Activated naive CD4-positive, alpha-beta T cell treated with anti-CD3 and anti-CD28 coated beads for 36 hours (primary cell): Measurements from ENCODE around the gene CARNS1. TPM values are rescaled to one million over a fixed set of nuclear protein-coding genes. Genes with fewer than 3 reads are reported as not detected.

Experiments
- CTCF ChIA-PET: fragments of 350-600 bp; sonication (Branson Sonifier 250); formaldehyde crosslinking; loops from one replicate; lab custom pipeline; 2021; ENCODE audit warnings: antibody characterized with exemption; lab: Charles Lee
- DNase-seq: peaks from one replicate; pipeline ENCODE4 v3.0.0-alpha.2; 2020
- H3K27ac Mint-ChIP-seq: one replicate; pipeline ENCODE4 v1.8.0; 2021; ENCODE audit warnings: mild to moderate bottlenecking, mixed read lengths
- H3K27me3 Mint-ChIP-seq: one replicate; pipeline ENCODE4 v1.8.0; 2021; ENCODE audit warnings: low read depth, mixed read lengths
- H3K36me3 Mint-ChIP-seq: one replicate; pipeline ENCODE4 v1.8.0; 2021; ENCODE audit warnings: low read depth, mixed read lengths
- H3K4me1 Mint-ChIP-seq: one replicate; pipeline ENCODE4 v1.8.0; 2021; ENCODE audit warnings: low read depth, mixed read lengths
- H3K4me3 Mint-ChIP-seq: one replicate; pipeline ENCODE4 v1.8.0; 2021; ENCODE audit warnings: mild to moderate bottlenecking, moderate library complexity, mixed read lengths
- H3K9me3 Mint-ChIP-seq: one replicate; pipeline ENCODE4 v1.8.0; 2021; ENCODE audit warnings: mixed read lengths
- intact Hi-C: fragments of 100-400 bp; cut with micrococcal nuclease; formaldehyde crosslinking; loops from one replicate; pipeline ENCODE4 v1.15.1; 2023
- total RNA-seq, 2 experiments: library from RNA; stranded (reverse); gene quantifications; one replicate each; pipeline ENCODE4 v1.2.3, GENCODE V29; 2021

Gene CARNS1
- total RNA-seq, 2 experiments from 2014 or later = 0.91 to 2.0 TPM

DNA sequence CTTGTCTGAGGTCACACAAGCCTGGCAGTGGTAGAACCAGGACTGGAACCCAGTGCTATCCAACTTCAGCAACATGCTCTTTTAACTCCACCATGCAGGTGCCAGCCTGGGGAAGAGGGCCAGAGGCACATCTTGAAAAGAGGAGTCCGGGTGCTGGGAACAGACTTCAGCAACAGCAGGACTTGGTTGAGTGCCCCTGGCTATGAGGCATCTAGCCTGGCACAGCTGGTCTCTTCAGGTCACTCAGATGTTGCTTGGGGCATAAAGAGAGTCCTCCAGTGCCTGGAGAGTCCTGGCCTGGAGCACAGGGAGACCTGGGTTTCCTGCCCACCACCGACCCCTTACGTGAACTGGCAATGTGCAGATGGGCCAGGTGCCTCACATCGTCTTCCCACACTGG, 36.9 kb upstream of the CARNS1 start:
- no peaks in the 10 kb centered on the region for H3K36me3 Mint-ChIP-seq

DNA sequence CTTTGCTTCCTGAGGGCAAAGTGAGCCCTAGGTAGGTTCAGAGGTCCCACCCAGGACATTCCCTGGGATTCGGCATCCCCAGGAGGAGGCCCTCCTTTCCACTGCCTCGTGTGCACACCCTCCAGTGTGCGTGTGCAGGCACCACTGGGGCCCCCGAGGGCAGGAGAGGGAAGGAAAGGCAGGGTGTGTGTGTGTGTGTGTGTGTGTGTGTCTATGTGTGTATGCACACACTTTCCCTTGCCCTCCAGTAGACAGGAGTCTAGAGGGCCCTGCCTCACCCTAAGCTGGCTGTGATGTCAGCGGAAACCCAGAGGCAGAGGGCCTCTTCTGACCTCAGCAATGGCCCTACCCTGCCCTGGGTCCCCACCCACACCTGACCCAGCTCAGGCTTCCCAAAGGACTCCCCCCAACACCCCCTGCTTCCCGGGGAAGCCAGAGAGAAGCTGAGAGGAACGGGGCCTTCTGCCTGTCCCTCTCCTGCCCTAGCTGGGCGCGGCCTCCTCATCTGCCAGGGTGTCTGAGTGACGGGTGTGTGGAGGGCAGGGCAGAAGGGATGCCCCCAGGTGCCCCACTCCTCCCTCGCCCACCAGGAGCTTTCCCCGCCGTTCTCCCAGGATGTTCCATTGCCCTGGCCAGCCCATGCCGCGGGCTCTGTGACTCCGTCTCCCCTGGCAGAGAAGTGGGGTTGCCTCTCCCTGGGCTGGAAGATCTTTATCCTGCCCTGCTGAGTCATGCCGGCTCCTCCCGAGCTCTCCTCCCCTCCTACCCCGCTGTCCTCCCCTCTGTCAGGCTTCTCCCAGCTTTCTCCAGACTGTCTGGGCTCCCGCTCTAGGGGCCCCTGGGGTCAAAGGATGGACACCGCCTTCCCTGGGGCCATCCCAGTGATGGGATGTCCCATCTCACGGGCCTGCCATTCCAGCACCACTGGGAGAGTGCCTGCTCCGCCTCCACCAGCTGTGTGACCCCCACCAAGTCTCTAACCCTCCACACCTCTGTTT, 36.1 kb upstream of the CARNS1 start:
- intact Hi-C loops = no loop called here
- Mint-ChIP-seq H3K9me3 (no peaks in the 10 kb centered on the region), H3K27ac (no peak overlapping the region)

More for the DNA sequence above, 36.9 kb upstream of the CARNS1 start:
- CTCF ChIA-PET = interaction anchor here (0.8 to 19.4 kb wide), 5 partner anchors 9 to 35 kb away, joined by 3 to 636 read pairs (median 3); partner anchors contain the start of gene POLD4
- Mint-ChIP-seq H3K27ac (no peak overlapping the region), H3K27me3 (peaks cover 17% of the 10 kb centered on the region), H3K4me3 (no peak overlapping the region), H3K9me3 (no peaks in the 10 kb centered on the region), H3K4me1 (peaks cover 15% of the 10 kb centered on the region)
- no peak for DNase-seq
- intact Hi-C loops = no loop called here

DNA sequence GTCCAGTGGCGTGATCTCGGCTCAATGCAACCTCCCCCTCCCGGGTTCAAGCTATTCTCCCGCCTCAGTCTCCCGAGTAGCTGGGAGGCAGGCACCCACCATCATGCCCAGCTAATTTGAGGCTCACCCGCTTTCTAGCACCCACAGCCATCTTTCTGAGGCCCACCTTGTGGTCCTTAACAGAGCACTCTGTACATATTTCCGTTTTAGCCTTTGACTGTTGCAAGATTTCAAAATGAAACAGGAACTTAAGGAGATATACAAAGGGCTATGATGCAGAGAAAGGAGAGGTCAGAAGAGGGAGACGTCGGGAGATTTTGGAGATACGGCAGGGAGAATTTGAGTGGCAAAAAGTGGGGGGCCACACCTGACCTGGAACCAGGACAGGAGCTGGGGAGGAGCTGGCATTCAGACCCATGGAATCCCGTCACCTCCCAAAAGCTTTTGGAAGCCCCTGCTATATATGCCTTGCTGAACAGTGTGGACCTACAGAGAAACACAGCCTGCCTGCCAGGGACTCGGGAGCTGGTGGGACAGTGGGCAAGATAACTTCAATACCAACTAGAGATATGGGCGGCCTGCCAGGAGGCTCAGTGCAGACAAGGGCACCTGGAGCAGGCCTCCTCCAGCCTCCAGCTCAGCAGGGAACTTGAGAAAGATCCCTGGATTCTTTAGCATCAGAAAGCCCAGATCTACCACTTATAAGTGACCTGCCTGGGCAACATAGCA, 34.1 kb upstream of the CARNS1 start:
- Mint-ChIP-seq H3K27ac (no peak overlapping the region), H3K4me3 (no peak overlapping the region), H3K36me3 (no peaks in the 10 kb centered on the region), H3K27me3 (peaks cover 5% of the 10 kb centered on the region), H3K4me1 (peaks cover 2% of the 10 kb centered on the region), H3K9me3 (no peaks in the 10 kb centered on the region)
- CTCF ChIA-PET = interaction anchor here (0.6 to 19.4 kb wide), 26 partner anchors 8 to 324 kb away, joined by 3 to 636 read pairs (median 4); partner anchors contain the start of genes CLCF1, POLD4, PPP1CA and RAD9A
- intact Hi-C loops = no loop called here
- no peak for DNase-seq

More for the DNA sequence above, 36.1 kb upstream of the CARNS1 start:
- Mint-ChIP-seq H3K36me3 (no peaks in the 10 kb centered on the region), H3K4me3 (no peak overlapping the region), H3K4me1 (peaks cover 10% of the 10 kb centered on the region), H3K27me3 (peaks cover 11% of the 10 kb centered on the region)
- no peak for DNase-seq
- CTCF ChIA-PET = interaction anchor here (0.6 to 19.4 kb wide), 7 partner anchors 8 to 304 kb away, joined by 3 to 636 read pairs (median 6); partner anchors contain the start of genes CLCF1 and POLD4

DNA sequence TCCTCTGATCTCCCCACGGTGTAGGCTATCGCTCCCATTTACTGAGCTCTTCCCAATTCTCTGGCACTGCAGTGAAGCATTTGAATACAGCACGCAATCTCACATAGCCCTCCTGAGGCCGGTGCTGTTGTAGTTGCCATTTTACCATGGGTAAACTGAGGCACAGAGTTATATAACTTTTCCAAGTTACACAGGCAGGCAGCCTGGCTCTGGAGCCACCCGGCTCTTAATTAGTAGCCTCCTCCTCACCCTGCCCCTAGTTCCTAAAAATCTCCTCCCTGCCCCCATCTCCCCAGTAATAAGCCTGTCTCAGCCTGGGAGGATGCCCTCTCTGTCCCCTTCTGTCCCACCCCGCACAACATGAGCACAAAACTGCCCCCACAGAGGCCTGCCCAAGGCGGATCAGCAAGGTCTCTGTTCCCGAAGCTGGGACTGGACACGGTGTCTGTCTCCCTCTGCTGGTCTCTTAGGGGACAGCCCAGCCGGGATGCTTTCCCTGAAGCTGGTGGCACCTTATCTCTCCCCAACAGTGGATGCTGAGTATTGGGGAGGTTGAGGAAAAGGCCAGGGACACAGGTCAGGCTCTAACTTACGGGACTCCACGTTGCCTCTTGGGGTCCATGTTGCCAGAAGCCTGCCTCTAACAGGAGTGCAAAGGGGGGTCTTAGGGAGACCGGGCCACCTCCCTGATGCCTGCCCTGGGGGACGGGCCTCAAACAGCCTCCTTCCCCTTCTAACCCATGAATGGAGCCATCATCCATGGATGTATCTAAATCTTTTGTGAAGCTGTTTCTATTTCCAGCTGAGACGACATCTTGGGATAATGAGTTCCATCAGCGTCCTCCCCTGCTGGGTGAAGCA, 33.0 kb upstream of the CARNS1 start:
- no peak overlapping the region for H3K27ac Mint-ChIP-seq
- peak; percentile 92 for DNase-seq
- H3K4me3 Mint-ChIP-seq = no peak overlapping the region
- intact Hi-C loops = loop anchor here (1.0 to 2.0 kb wide), 6 partner anchors 25 to 302 kb away; no protein-coding TSS in a partner anchor
- H3K27me3 Mint-ChIP-seq = peaks cover 2% of the 10 kb centered on the region
- H3K4me1 Mint-ChIP-seq = peaks cover 2% of the 10 kb centered on the region
- no peaks in the 10 kb centered on the region for H3K36me3 Mint-ChIP-seq
- no peaks in the 10 kb centered on the region for H3K9me3 Mint-ChIP-seq
- CTCF ChIA-PET = interaction anchor here (0.6 to 19.4 kb wide), 29 partner anchors 8 to 325 kb away, joined by 3 to 636 read pairs (median 4); partner anchors contain the start of genes AIP, CLCF1, POLD4 and PPP1CA

DNA sequence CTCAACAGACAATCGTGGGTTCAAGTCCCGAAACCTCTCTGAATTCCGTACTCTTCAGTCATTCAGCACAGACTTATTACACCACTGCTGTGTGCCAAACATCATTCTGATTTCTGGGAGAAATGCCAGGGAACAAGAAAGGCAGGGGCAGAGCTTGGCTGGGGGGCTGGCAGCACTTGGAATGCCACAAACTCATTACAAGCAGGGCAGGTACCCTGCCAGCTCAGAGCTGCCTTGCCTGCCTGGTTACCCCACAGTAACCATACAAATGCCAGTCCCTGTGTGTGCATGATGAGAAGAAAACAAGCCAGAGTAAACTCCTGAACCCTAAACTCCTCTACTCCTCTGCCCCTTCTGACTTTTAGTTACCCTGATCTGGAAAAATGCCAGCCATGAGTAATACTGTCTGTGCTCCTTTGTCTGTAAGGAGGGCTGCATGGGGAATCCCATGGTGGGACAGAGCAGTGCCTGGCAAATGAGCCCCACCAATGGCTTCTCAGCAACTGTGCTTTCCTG, 30.6 kb upstream of the CARNS1 start:
- no peaks in the 10 kb centered on the region for H3K9me3 Mint-ChIP-seq
- no peak for DNase-seq
- H3K36me3 Mint-ChIP-seq = no peaks in the 10 kb centered on the region
- H3K4me1 Mint-ChIP-seq = peaks cover 7% of the 10 kb centered on the region
- CTCF ChIA-PET = interaction anchor here (1.2 to 19.4 kb wide), 2 partner anchors 28 to 94 kb away, joined by 3 to 636 read pairs; partner anchors contain the start of gene POLD4
- H3K27me3 Mint-ChIP-seq = peaks cover 2% of the 10 kb centered on the region
- H3K27ac Mint-ChIP-seq = no peak overlapping the region
- intact Hi-C loops = no loop called here
- no peak overlapping the region for H3K4me3 Mint-ChIP-seq

DNA sequence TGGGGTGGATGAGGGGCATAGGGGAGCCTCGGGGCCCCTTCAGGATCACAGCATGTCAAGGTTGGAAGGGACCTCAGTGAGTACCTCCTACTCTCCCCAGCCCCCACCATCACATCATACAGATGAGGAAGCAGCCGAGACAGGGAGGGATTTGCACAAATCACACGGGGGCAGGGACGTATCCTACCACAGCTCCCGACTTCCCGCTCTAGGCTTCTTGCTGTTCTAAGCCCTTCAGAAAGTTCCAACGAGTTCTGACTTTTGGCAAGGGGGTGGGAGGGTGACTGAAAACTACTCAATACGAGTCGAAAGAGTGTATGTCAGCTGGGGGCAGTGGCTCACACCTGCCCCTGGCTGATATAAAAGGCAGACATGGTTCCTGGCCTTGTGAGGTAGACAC, 28.4 kb upstream of the CARNS1 start:
- Mint-ChIP-seq H3K27ac (no peak overlapping the region), H3K36me3 (no peaks in the 10 kb centered on the region), H3K9me3 (no peaks in the 10 kb centered on the region), H3K4me1 (peaks cover 12% of the 10 kb centered on the region), H3K4me3 (no peak overlapping the region), H3K27me3 (peaks cover 2% of the 10 kb centered on the region)
- intact Hi-C loops = no loop called here
- no peak for DNase-seq
- CTCF ChIA-PET = interaction anchor here (0.8 to 19.4 kb wide), 5 partner anchors 9 to 41 kb away, joined by 3 to 636 read pairs (median 6); partner anchors contain the start of genes POLD4 and PPP1CA

DNA sequence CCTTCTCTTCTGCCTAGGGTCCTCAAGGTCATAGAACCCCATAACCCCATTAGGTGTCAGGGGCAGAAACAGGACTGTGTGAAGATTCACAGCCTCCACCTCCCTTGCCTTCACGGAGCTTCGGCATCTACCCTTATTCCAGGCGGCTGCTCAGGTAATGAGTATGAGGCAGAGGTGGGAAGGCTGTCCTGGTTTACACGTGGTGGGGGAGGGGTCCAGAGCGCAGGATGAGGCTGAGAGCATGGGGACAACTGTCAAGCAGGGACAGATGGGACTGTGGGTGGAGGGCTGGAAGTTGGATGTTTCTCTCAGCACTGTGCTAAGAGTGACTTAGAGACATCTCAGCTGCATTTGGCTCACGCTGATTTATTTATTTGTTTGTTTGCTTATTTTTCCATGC, 28.0 kb upstream of the CARNS1 start:
- H3K4me1 Mint-ChIP-seq = peaks cover 14% of the 10 kb centered on the region
- H3K4me3 Mint-ChIP-seq = no peak overlapping the region
- H3K9me3 Mint-ChIP-seq = no peaks in the 10 kb centered on the region
- H3K27me3 Mint-ChIP-seq = no peaks in the 10 kb centered on the region
- no peak overlapping the region for H3K27ac Mint-ChIP-seq
- DNase-seq = no peak
- intact Hi-C loops = no loop called here
- CTCF ChIA-PET = interaction anchor here (1.3 to 19.4 kb wide), 4 partner anchors 10 to 42 kb away, joined by 3 to 636 read pairs (median 8); partner anchors contain the start of genes POLD4 and PPP1CA
- peaks cover under 1% of the 10 kb centered on the region for H3K36me3 Mint-ChIP-seq

DNA sequence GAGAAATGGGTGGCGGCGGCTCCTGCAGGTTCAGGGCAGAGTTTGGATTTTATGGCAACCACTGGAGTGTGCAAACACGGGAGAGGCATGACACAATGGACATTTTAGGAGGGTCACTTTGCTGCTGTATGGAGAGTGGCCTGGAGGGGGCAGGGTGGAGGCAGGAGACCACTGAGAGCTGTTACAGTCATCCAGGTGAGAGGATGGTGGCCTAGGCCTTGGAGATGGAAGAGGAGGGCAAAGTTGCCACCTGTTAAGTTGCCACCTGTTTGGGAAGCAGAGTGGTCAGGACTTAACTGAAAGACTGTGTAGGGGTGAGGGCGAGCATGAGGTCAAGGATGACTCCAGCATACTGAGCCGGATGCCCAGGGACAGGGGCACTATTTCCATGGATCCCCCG, 26.0 kb upstream of the CARNS1 start:
- CTCF ChIA-PET = interaction anchor here (1.2 to 1.5 kb wide), 4 partner anchors 9 to 43 kb away, joined by 3 to 5 read pairs (median 4); partner anchors contain the start of gene TBC1D10C
- H3K4me1 Mint-ChIP-seq = peaks cover 28% of the 10 kb centered on the region
- peak; percentile 65 for DNase-seq
- H3K4me3 Mint-ChIP-seq = peak overlapping the region; percentile 38
- no peaks in the 10 kb centered on the region for H3K27me3 Mint-ChIP-seq
- peaks cover 5% of the 10 kb centered on the region for H3K36me3 Mint-ChIP-seq
- H3K9me3 Mint-ChIP-seq = no peaks in the 10 kb centered on the region
- intact Hi-C loops = loop anchor here (1.0 kb wide), 1 partner anchor 117 kb away; no protein-coding TSS in a partner anchor
- no peak overlapping the region for H3K27ac Mint-ChIP-seq

DNA sequence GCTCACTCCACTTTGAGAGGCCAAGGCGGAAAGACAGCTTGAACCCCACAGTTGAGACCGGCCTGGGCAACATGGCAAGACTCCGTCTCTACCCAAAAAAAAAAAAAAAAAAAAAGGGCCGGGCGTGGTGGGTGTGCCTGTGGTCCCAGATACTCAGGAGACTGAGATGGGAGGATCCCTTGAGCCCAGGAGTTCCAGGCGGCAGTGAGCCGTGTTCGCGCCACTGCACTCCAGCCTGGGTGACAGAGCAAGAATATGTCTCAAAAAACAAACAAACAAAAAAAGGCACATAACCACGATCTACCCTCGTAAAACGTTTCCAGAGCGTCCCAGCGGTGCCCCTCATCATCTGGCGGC, 24.6 kb upstream of the CARNS1 start:
- intact Hi-C loops = loop anchor here (1.0 to 5.0 kb wide), 2 partner anchors 78 to 149 kb away; partner anchors contain the start of gene TMEM134
- Mint-ChIP-seq H3K4me3 (peak overlapping the region; percentile 86), H3K36me3 (peaks cover 5% of the 10 kb centered on the region), H3K4me1 (peaks cover 28% of the 10 kb centered on the region), H3K27ac (peak overlapping the region; percentile 39), H3K9me3 (no peaks in the 10 kb centered on the region), H3K27me3 (no peaks in the 10 kb centered on the region)
- CTCF ChIA-PET = interaction anchor here (0.6 to 1.7 kb wide), 6 partner anchors 9 to 73 kb away, joined by 3 to 6 read pairs (median 4); no protein-coding TSS in a partner anchor
- DNase-seq = no peak

DNA sequence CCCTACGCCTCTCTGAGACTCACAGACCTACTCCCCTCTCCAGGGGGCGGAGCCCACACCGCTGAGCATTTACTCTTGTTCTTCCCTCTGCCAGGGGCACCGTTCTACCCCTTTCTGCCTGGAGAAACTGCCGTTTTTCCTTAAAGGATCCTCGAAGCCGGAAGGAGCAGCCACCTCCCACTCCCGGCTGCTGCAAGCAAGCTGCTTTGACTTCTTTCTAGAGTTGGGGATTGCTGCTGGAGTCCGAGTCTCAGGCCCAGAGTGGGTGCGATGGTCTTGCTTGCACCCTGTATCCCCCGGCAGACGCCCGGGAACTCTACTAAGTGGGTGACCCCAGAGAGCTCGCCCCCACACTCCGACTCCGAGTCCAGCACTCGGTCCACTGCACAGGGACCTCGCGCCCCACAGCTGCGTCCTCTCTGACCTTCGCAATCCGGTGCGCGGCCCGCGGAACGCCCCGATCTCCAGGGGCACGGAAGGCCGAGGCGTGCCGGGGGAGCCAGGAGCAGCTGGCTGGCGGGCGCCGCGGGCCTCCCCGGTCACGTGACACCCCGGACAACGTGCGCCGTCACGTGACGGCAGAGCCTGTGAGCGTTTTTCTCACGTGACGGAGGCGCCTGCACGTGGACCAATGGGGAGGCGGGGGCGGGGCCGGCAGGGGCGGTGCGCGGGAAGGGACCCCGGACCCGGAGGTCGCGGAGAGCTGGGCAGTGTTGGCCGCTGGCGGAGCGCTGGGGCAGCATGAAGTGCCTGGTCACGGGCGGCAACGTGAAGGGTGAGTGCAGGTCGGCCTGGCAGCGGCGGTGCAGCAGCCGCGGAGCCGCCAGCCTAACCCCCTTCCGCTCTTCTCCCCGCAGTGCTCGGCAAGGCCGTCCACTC, 23.9 kb upstream of the CARNS1 start, which contains the start of gene RAD9A:
Gene RAD9A (plus strand): TSS at position 683 of the 879 bp plus-strand sequence. CDS start 59 bp downstream, at position 742.
- Mint-ChIP-seq H3K4me1 (peaks cover 31% of the 10 kb centered on the region), H3K27me3 (no peaks in the 10 kb centered on the region)

More for the DNA sequence above, 23.9 kb upstream of the CARNS1 start, which contains the start of gene RAD9A:
- peaks cover 5% of the 10 kb centered on the region for H3K36me3 Mint-ChIP-seq
- no peaks in the 10 kb centered on the region for H3K9me3 Mint-ChIP-seq
- CTCF ChIA-PET = interaction anchor here (0.6 to 1.7 kb wide), 14 partner anchors 9 to 78 kb away, joined by 3 to 7 read pairs (median 3); partner anchors contain the start of genes POLD4 and PPP1CA
- DNase-seq = peak; percentile 93
- intact Hi-C loops = loop anchor here (1.0 to 5.0 kb wide), 2 partner anchors 78 to 149 kb away; partner anchors contain the start of gene TMEM134
- H3K27ac Mint-ChIP-seq = peak within 1 kb of the TSS; percentile 51
- H3K4me3 Mint-ChIP-seq = peak within 1 kb of the TSS; percentile 86
